ENCODE measurements around the gene OFD1. TPM values are rescaled to one million over a fixed set of nuclear protein-coding genes. Genes with fewer than 3 reads are reported as not detected.

OFD1 gene
- total and polyA plus RNA-seq, 7 donors, result 3.3 to 9.5 (median 8.2) TPM

DNA sequence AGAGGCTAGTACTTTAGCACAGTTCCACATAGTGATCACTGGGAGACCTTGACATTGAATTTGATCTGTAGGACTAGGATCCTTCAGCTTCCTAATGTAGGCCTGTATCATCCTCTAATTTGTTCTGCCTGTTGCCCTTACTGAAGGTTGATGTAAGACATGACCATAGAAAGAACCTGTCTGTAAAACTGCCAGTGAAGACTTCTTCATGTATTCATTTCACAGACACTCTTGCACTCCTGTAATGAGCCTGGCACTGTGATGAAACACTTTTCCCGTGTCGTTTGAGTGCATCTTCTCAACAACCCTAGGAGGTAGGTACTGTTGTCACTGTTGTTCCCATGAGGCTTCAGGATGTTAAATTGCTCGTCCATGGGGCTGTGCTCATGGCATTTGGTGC lies 31.0 kb upstream of the OFD1 start:
- Histone ChIP-seq H3K4me3 (no peak overlapping the region), H3K27ac (peak overlapping the region; percentile 3), H3K4me1 (peaks cover 11% of the 10 kb centered on the region), H3K36me3 (ENCODE audit: insufficient read depth in 1 of 2, low read depth in 1 of 2) (peaks cover 0 to 12% of the 10 kb centered on the region in 2 donors), H3K27me3 (ENCODE audit: insufficient read depth in 3 of 3, low read length in 2 of 3) (peaks cover 0 to 5% (median 0%) of the 10 kb centered on the region in 3 donors), H3K9me3 (no peaks in the 10 kb centered on the region)
- intact Hi-C loops (cut with DNase I), result no loop called here
- TF ChIP-seq, protein P1, sequence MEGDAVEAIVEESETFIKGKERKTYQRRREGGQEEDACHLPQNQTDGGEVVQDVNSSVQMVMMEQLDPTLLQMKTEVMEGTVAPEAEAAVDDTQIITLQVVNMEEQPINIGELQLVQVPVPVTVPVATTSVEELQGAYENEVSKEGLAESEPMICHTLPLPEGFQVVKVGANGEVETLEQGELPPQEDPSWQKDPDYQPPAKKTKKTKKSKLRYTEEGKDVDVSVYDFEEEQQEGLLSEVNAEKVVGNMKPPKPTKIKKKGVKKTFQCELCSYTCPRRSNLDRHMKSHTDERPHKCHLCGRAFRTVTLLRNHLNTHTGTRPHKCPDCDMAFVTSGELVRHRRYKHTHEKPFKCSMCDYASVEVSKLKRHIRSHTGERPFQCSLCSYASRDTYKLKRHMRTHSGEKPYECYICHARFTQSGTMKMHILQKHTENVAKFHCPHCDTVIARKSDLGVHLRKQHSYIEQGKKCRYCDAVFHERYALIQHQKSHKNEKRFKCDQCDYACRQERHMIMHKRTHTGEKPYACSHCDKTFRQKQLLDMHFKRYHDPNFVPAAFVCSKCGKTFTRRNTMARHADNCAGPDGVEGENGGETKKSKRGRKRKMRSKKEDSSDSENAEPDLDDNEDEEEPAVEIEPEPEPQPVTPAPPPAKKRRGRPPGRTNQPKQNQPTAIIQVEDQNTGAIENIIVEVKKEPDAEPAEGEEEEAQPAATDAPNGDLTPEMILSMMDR (IDR thresholded peaks at IDR 0.05), result no peak
- ATAC-seq (peak in 3 of 4 donors; percentile 18 to 61 (median 44)), DNase-seq (no peak)
- 21 to 43% (median 34%) methylated on average over 3 of the region's 3 CpGs for WGBS, 3 donors

GRCh38 chrX:13711141-13711540 lies 23.4 kb upstream of the OFD1 start:
- peaks cover 0 to 38% of the 10 kb centered on the region in 2 donors for H3K36me3 ChIP-seq (ENCODE audit: insufficient read depth in 1 of 2, low read depth in 1 of 2)

DNA sequence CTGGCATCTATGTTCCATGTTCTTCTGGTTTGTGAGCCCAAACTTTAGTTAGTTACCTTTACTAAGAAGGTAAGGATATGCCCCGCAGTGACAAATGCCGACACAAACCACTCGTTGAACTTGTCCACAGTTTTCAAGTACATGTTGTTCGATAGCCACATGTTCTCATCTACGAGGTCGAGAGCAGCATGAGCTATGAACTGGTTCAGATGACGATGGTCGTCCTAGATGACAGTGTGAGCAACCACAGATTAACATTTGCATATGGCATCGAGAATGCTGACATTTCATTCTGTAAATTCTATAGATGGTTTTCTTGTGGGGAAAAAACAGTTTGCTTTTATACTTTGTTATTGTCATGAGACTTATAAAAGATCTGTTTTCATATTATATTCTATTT lies 18.1 kb upstream of the OFD1 start:
- H3K27ac ChIP-seq, result no peak overlapping the region
- WGBS, 3 donors, result 78 to 90% (median 89%) methylated on average over 9 of the region's 9 CpGs

More at GRCh38 chrX:13711141-13711540, 23.4 kb upstream of the OFD1 start:
- Histone ChIP-seq H3K4me3 (no peak overlapping the region), H3K27ac (no peak overlapping the region), H3K9me3 (no peaks in the 10 kb centered on the region), H3K4me1 (no peaks in the 10 kb centered on the region), H3K27me3 (ENCODE audit: insufficient read depth in 3 of 3, low read length in 2 of 3) (peaks cover 0 to 2% (median 0%) of the 10 kb centered on the region in 3 donors)
- TF ChIP-seq, protein P1 (IDR thresholded peaks at IDR 0.05), result no peak
- ATAC-seq (no peak), DNase-seq (no peak)
- intact Hi-C loops (cut with DNase I), result no loop called here
- WGBS, 3 donors, result 69 to 81% (median 73%) methylated on average over 4 of the region's 4 CpGs

DNA sequence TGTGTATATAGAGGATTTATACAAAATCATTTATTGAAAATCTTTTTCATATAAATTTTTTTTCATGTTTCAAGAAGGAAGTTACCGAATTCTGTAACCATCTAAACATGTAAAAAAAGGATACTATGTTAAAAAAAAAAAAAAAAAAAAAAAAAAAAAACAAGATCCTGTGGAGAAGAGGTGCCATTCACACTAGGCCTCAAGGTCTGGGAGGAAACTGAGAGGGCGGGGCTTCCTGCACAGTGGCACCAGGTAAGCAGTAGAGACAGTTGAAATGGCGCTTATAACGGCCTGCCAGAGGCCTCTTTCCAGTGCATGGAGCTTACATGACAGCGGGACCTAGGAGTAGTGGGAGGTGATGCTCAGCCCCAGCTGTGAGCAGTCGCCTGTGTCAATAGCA lies 17.6 kb upstream of the OFD1 start:
- intact Hi-C loops (cut with DNase I), result no loop called here
- Histone ChIP-seq H3K4me1 (peaks cover 13% of the 10 kb centered on the region), H3K36me3 (ENCODE audit: insufficient read depth in 1 of 2, low read depth in 1 of 2) (peaks cover 0 to 15% of the 10 kb centered on the region in 2 donors), H3K27ac (no peak overlapping the region), H3K9me3 (no peaks in the 10 kb centered on the region), H3K4me3 (no peak overlapping the region), H3K27me3 (ENCODE audit: insufficient read depth in 3 of 3, low read length in 2 of 3) (no peaks in the 10 kb centered on the region)
- no peak for DNase-seq
- TF ChIP-seq, protein P1 (IDR thresholded peaks at IDR 0.05), result no peak
- WGBS, 3 donors, result 91 to 96% (median 92%) methylated on average over 6 of the region's 6 CpGs
- no peak for ATAC-seq

More for the DNA sequence above, 18.1 kb upstream of the OFD1 start:
- Histone ChIP-seq H3K27me3 (ENCODE audit: insufficient read depth in 3 of 3, low read length in 2 of 3) (no peaks in the 10 kb centered on the region), H3K36me3 (ENCODE audit: insufficient read depth in 1 of 2, low read depth in 1 of 2) (peaks cover 0 to 15% of the 10 kb centered on the region in 2 donors), H3K9me3 (no peaks in the 10 kb centered on the region), H3K4me1 (peaks cover 9% of the 10 kb centered on the region), H3K4me3 (no peak overlapping the region)
- TF ChIP-seq, protein P1 (IDR thresholded peaks at IDR 0.05), result no peak
- no peak for DNase-seq
- intact Hi-C loops (cut with DNase I), result no loop called here
- ATAC-seq, result no peak
